HG03520 (cell line): ENCODE results near the gene EPC2.
"Not testable (repeated sequence)": the region's sequence is repeated elsewhere in the genome, so short reads cannot be mapped to it uniquely, and the experiment has no call there.

ENCODE experiments used
- ATAC-seq: cut with Tn5 transposase; IDR thresholded peaks from one replicate; pipeline ENCODE4 v1.9.1; 2021; ENCODE audit warnings: mild to moderate bottlenecking, moderate library complexity; ENCODE audit not compliant: unreplicated experiment

The EPC2 gene

DNA sequence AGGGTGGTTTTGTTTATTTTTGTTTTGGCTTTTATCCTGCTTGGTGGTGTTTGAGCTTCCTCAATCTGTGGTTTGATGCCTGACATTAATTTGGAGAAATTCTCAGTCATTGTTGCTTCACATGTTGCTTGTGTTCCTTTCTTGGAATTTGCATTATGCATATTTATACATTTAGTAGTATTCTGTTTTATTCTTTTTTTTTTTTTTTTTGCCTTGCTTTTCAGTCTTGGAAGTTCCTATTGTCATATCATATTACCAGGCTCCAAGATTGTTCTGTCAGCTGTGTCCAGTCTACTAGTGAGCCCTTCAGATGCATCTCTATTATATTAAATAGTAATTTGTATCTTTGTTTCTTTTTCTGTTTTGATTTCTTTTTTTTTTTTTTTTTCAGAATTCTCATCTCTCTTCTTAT is 77.0 kb downstream of the EPC2 start:
- no peak for ATAC-seq

DNA sequence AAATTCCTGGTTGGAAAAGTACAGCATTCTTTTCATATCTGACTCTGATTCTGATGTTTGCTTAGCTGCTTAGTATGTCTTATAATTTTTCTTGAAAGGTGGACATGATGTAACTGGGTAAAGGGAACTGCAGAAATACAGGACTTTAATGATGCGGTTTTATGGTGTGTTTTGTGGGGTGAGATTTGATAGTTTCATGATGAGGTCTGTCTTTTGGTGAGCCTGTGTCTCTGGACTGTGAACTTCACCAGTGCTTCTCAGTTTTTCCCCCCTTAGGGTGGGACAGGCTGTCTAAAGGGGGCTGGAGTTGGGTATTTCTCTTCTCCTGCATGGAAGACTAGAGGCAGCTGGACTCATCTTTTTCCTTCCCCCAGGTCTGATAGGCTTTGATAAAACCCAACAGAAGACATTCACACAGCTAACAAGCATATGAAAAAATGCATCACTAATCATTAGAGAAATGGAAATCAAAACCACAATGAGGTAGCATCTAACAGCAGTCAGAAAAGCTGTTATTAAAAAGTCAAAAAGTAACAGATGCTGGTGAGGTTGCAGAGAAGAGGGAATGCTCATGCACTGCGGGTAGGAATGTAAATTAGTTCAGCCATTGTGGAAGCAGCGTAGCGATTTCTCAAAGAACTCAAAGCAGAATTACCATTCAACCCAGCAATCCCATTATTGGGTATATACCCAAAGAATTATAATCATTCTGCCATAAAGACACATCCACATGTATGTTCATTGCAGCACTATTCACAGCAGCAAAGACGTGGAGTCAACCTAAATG is 77.6 kb downstream of the EPC2 start:
- no peak for ATAC-seq

GRCh38 chr2:148725564-148725963 is 81.0 kb downstream of the EPC2 start:
- ATAC-seq = no peak

GRCh38 chr2:148726228-148726627 is 81.7 kb downstream of the EPC2 start:
- ATAC-seq = no peak

DNA sequence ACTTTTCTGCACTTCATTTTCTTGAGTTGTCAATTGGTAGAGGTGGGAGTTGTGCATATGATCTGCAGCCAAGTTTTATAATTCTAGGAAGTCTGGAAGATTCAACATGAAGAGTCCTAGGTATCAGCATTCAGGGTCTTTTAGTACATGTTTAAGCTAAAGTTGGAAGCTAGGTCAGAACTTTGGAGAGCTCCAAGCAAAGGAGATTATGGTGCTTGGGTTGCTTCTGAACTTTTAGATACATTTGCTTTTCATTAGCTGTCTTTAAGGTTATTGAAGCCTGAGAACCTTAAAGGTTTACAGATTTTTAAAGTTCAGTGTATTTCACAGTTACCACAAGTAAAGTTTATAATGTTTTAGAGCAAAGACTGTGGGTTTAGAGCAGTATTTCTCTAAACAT is 85.5 kb downstream of the EPC2 start:
- no peak for ATAC-seq

- no peak for ATAC-seq
These were observed 93.2 kb downstream of the EPC2 start for GRCh38 chr2:148737742-148738141.

- ATAC-seq = no peak
These were observed 95.0 kb downstream of the EPC2 start for GRCh38 chr2:148739454-148740105.

- no peak for ATAC-seq
These were observed 97.8 kb downstream of the EPC2 start for GRCh38 chr2:148742373-148742772.

DNA sequence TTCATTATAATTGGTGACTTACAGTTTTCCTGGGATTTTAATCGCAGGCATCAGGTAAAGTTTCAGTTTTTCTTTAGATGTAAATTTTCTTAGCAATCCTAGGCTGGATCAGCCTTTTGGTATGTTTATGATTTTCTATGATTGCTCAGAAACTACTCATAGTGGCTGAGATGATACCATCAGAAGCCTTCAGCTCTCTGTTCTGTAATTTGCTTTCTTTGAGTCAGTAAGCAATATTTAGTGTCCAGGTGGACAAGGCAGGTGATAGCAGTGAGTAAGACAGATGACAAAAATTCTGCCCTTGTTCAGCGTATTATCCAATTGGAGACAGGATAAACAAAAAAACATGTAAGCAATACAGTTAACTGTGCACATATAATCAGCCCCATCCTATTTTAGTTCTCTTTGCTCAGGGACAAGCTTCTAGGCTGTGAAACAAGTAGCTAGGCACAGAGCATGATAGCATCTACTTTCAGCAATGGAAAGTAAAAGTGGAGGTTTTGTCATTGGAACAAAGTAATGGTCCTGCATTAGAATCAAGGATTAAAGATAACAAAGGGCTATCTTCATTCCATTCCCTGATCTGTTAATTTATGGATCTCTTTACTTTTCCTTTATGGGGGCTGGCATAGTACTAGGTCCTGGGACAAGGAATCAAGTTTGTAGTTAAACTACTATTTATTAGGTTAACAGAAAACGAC is 100.8 kb downstream of the EPC2 start:
- no peak for ATAC-seq

DNA sequence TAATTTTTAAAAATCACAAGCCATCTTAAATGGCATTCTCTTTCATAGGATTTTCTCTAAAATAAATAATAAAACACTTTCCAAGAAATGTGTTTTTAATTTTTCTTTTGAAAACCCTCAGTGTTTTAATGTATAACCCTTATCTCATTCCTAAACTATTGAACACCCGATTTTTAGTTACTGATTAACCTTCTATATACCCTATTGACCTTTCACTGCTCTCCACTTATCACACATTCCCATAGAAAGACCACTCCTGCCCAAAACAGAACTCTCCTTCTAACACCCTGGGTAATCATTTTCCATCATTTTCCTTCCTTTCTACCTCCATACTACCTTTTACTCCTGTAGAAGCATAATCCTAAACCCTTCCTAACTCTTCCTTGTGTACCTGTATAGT is 102.4 kb downstream of the EPC2 start:
- ATAC-seq = no peak

GRCh38 chr2:148751907-148752306 is 107.4 kb downstream of the EPC2 start:
- no peak for ATAC-seq

GRCh38 chr2:148752977-148753376 is 108.4 kb downstream of the EPC2 start:
- no peak for ATAC-seq

DNA sequence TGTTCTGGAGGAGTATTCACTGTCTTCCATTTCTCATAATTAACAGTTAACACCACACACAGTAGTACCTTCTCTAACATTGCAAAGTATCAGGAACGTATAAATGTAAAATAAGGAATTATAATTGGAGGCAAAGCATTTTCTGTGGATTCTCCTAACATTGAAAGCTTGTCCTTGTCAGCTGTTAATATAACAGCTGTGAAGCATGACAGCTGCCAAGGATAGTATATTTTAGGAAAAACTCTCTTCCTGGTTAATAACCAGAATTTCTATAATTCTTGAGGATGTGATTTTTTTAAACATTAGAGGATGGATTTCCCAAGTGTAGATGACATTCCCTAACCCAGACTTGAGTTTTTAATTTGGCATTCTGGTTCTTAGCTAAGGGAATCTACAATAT is 110.3 kb downstream of the EPC2 start:
- no peak for ATAC-seq

DNA sequence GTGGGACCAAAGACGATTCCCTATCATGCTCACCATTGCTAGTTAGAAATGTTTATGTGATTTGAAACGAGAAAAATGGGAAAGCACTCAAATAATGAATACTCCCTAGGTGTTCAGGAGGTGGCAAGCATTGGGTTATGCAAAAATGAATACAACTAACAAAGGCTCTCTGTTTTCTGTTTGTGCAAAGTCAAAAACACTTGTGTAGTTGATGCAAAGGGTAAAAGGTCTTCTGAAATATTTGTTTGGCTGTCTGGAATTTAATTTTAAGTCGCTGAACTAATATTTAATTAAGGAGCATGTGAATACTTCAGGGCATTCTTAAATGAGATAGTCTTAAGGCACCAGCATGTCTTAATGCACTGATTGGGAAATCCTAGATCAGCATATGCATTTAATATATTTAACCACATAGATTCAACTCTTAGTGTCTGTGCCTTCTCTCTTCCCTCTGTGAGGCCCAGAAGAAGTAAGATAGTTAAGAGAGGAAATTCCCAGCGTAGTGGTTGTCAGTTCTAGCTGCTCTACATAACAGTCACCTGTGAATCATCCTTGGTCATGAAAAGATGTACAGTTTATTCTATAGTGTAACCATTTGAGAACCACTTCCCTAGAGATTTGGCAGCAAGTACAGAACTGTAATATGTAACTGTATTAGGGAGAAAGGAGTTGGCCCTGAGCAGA is 111.9 kb downstream of the EPC2 start:
- no peak for ATAC-seq

DNA sequence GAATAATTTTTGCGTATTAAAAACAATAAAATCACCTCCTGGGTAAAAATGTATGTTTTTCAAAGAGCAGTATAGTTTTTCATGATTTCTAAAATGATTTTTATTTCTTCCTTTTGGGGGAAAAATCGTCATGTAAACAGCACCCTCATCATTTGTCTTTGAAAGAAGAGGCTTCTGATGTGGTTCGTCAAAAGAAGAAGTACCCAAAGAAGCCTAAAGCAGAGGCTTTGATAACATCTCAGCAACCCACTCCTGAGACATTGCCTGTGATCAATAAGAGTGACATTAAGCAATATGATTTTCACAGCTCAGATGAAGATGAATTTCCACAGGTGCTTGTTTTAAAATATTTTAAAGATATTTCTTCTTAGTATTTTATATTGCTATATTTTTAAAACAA is 120.3 kb downstream of the EPC2 start:
- no peak for ATAC-seq

GRCh38 chr2:148770047-148770446 is 125.5 kb downstream of the EPC2 start:
- no peak for ATAC-seq

DNA sequence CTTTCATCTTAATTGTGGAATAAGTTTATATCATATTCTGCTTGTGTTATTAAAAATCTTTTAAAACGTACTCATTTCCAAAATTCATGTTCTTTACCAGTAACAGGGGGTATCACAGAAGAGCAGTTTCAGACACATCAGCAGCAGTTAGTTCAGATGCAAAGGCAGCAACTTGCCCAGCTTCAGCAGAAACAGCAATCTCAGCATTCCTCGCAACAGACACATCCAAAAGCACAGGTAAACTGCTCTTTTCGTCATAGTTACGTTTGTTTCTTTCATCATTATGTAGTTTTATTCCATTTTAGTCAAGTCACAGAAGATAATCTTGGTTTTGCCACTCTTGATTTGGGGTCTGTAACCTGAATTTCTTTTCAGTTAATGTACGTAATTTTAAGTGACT is 137.0 kb downstream of the EPC2 start:
- ATAC-seq = no peak

DNA sequence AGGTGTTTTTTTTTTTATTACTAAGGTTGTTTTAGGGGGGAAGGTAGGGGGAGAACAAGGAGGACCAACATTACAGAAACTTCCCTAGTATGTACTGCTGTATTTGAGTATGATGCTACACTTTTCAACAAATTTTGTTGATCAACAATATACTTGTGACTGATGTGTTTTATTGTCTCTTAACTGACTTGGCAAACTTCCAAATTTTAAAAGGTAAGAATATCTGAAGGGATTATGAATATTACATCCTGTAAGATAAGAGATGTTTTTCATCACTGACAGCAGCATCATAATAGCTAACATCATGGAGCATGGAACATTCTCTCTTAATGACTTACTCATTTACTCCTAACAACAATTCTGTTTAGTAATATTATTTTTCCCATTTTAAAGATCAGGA is 144.5 kb downstream of the EPC2 start:
- no peak for ATAC-seq

DNA sequence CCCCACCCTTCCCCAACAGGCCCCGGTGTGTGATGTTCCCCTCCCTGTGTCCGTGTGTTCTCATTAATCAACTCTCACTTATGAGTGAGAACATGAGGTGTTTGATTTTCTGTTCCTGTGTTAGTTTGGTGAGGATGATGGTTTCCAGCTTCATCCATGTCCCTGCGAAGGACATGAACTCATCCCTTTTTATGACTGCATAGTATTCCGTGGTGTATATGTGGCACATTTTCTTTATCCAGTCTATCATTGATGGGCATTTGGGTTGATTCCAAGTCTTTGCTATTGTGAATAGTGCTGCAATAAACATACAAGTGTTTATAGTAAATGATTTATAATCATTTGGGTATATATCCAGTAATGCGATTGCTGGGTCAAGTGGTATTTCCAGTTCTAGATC is 145.6 kb downstream of the EPC2 start:
- ATAC-seq = not testable (repeated sequence)

- ATAC-seq = no peak
These were observed 150.0 kb downstream of the EPC2 start for GRCh38 chr2:148794558-148794957.

DNA sequence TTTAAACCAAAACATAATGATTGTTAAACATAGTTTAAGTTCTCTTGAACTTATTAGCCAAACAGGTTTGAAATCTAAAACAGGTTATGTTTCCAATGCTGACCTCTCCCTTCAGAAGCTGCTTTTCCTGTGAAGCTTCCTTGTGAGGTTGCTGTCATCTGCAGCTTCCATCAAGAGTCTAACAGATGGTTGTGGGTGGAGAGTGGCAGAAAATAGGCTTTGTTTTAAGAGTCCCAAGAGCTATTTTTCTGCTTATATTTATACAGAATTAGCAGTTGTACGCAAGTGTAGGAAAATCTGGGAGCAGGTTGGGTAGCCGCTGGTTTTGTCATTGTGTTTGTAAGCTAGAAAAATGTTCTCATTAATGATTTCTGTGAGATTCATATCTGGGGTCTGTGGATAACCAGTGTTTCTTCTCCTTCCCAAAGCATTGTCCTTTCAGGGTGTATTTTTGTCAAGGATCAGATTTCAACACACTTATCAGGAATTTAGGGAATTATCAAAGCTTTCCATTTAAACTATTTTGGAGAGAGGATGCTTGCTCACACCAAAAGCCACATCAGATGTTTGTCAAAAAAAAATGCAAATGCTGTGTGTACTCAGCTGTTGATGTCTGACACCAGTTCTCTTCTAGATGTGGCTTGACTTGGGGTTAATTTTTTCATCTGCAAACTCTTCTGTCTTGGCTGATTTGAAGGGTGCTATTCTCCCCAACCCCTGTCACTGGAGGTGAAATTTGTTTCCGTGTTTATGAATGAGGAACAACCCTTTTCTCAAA is 152.4 kb downstream of the EPC2 start:
- no peak for ATAC-seq
